ENCODE results near the gene EDEM3. TPM values are rescaled to one million over a fixed set of nuclear protein-coding genes. Genes with fewer than 3 reads are reported as not detected.

Gene EDEM3
- total and polyA plus RNA-seq, 2 of the 8 experiments (the other 6 are each of a cell fraction or from before 2014, with no cell fraction given): 1.6 to 14.0 TPM

- Histone ChIP-seq H3K14ac (ENCODE audit: insufficient read length) (no peak overlapping the region), H3K23me2 (ENCODE audit: low read depth, low read length) (no peaks in the 10 kb centered on the region), H3K4me1 (replicated peaks in 1 of 4; ENCODE audit: control insufficient read depth in 3 of 4, insufficient read depth in 4 of 4, low read length in 3 of 4) (no peaks in the 10 kb centered on the region), H4K5ac (ENCODE audit: insufficient read length, low read depth, low read length) (no peak overlapping the region), H2BK120ac (replicated peaks; ENCODE audit: low read depth, low read length) (no peak overlapping the region), H3K9ac (replicated peaks in 1 of 4; ENCODE audit: extremely low read depth in 1 of 4, low read depth in 3 of 4, low read length in 3 of 4) (no peak overlapping the region), H2AFZ (ENCODE audit: low read length) (no peak overlapping the region), H3K27ac (ENCODE audit: low read depth, low read length) (no peak overlapping the region), H4K91ac (replicated peaks; ENCODE audit: insufficient read length, low read length) (no peak overlapping the region), H4K8ac (ENCODE audit: extremely low read depth, insufficient read depth, low read length) (no peak overlapping the region), H3K18ac (ENCODE audit: extremely low read depth, low read length) (no peak overlapping the region), H3K56ac (replicated peaks; ENCODE audit: insufficient read length, low read depth, low read length) (no peak overlapping the region), H2BK15ac (ENCODE audit: low read length) (no peak overlapping the region), H3K79me2 (ENCODE audit: control insufficient read depth in 1 of 2, insufficient read depth in 2 of 2, low read length in 2 of 2) (no peaks in the 10 kb centered on the region), H3K27me3 (replicated peaks in 1 of 4; ENCODE audit: control insufficient read depth in 3 of 4, extremely low read depth in 1 of 4, insufficient read depth in 3 of 4, low read length in 3 of 4) (no peaks in the 10 kb centered on the region), H2BK20ac (ENCODE audit: low read length) (no peak overlapping the region), H3K23ac (ENCODE audit: insufficient read length) (no peak overlapping the region), H2BK12ac (ENCODE audit: low read depth, low read length) (no peak overlapping the region), H4K20me1 (replicated peaks in 1 of 2; ENCODE audit: control insufficient read depth in 1 of 2, insufficient read depth in 2 of 2, low read length in 2 of 2) (no peaks in the 10 kb centered on the region), H2AK5ac (ENCODE audit: low read depth, low read length) (no peak overlapping the region), H3K9me3 (ENCODE audit: insufficient read depth in 2 of 2, low read depth in 1 of 2, low read length in 1 of 2) (no peaks in the 10 kb centered on the region), H3K4ac (replicated peaks; ENCODE audit: insufficient read length, low read depth, low read length) (no peak overlapping the region), H3K4me3 (ENCODE audit: extremely low read depth in 1 of 4, insufficient read depth in 2 of 4, low read depth in 3 of 4, low read length in 4 of 4) (no peak overlapping the region), H3K36me3 (ENCODE audit: control insufficient read depth in 2 of 4, insufficient read depth in 4 of 4, low read length in 3 of 4) (no peaks in the 10 kb centered on the region), H3K4me2 (ENCODE audit: insufficient read depth in 1 of 2, low read depth in 2 of 2, low read length in 2 of 2) (no peak overlapping the region), H3K79me1 (ENCODE audit: low read depth, low read length) (no peaks in the 10 kb centered on the region), H2BK5ac (ENCODE audit: low read depth, low read length) (no peak overlapping the region)
- 82% methylated on average over 5 of the region's 5 CpGs; no CpG with 5 or more reads in 1 of the 2 experiments for WGBS, 2 experiments (ENCODE audit: extremely low coverage in 1 of 2, insufficient coverage in 1 of 2, insufficient read length in 1 of 2, insufficient replicate concordance in 2 of 2, low coverage in 1 of 2, low lambda C conversion rate in 2 of 2, missing lambda C conversion rate in 1 of 2)
- DNase-seq (ENCODE audit: low read depth in 1 of 2, low spot score in 2 of 2) (peak in 1 of 2 experiments; percentile 4), FAIRE-seq (no peak)
- POLR2A ChIA-PET (ENCODE audit: partially characterized antibody): no interaction called here
- CTCF ChIA-PET (ENCODE audit: partially characterized antibody): interaction anchor here (1.3 to 2.1 kb wide), 2 partner anchors 14 to 20 kb away, joined by 3 to 8 read pairs; no protein-coding TSS in a partner anchor
- no peak for TF ChIP-seq POLR2A (IDR thresholded peaks at IDR 0.05; ENCODE audit: control extremely low read depth in 1 of 2, low read depth in 2 of 2, low read length in 2 of 2)
- no peak for TF ChIP-seq RXRA (IDR thresholded peaks at IDR 0.05; ENCODE audit: insufficient read depth, low read depth, low read length)
- TF ChIP-seq NRF1 (IDR thresholded peaks at IDR 0.05; ENCODE audit: low read depth, low read length): no peak
- TF ChIP-seq TBP (IDR thresholded peaks at IDR 0.05; ENCODE audit: low read depth, low read length): no peak
- no peak for TF ChIP-seq ATF2 (IDR thresholded peaks at IDR 0.05; ENCODE audit: low read length)
- no peak for TF ChIP-seq HDAC6 (IDR thresholded peaks at IDR 0.05; ENCODE audit: low read depth, low read length)
- no peak for TF ChIP-seq SAP30 (IDR thresholded peaks at IDR 0.05; ENCODE audit: insufficient read depth, insufficient replicate concordance, low read length)
- TF ChIP-seq USF2 (IDR thresholded peaks at IDR 0.05; ENCODE audit: low read length): no peak
- TF ChIP-seq MAX (IDR thresholded peaks at IDR 0.05): no peak
- no peak for TF ChIP-seq SUZ12 (IDR thresholded peaks at IDR 0.05; ENCODE audit: low read length)
Observed at GRCh38 chr1:184650177-184650866, 104.3 kb downstream of the EDEM3 start.

All from H1 (cell line).